Activated CD4-positive, alpha-beta T cell treated with anti-CD3 and anti-CD28 coated beads, Interleukin-2, Interleukin-4, amounts not matched to agents 100 ng/mL and 50 ng/mL, durations not matched to agents 16 hours and 8 hours (primary cell): ENCODE results near the gene TULP4.
A peak's percentile ranks its signal among the peaks of the same experiment; 100 is the strongest.
"Not testable (repeated sequence)": the region's sequence is repeated elsewhere in the genome, so short reads cannot be mapped to it uniquely, and the experiment has no call there.

Source experiments
- DNase-seq: peaks from one replicate; pipeline ENCODE4 v3.0.0-alpha.2; 2020; ENCODE audit warnings: low spot score

The TULP4 gene

DNA sequence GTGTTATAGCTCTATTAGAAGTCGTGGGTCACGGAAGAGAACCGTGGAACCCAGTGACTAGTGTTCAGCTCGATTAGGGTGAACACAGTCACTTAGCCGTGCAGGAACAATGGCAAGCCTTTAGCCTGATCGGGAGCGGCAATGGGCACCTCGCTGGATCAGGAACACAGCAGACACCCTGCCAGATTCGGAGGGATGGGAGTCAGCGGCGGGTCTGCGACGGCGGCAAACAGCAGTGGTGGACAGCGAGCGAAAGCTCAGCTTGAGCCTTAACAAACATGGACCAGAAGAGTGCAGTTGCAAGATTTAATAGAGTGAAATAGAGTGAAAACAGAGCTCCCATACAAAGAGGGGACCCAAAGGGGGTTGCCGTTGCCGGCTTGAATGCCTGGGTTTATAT is 157.8 kb downstream of the TULP4 start:
- not testable (repeated sequence) for DNase-seq

DNA sequence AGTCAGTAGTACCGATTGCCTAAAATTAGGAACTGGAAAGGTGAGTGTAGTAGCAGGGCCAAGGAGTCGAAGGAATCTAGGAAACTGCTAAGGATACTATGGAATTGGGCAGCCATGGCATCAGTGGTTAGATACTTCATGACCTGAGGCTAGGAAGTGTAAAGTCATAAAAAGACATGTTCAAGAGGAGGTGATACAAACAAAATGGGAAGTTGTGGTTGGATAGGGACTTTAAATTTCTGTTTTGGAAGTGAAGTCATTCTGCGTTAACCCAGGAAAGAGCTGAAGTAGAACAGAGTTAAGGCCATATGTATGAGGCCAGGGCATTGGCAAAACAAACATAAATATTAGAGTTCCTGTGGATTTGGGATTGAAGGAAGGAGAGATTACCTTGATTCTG is 159.1 kb downstream of the TULP4 start:
- DNase-seq, result no peak

DNA sequence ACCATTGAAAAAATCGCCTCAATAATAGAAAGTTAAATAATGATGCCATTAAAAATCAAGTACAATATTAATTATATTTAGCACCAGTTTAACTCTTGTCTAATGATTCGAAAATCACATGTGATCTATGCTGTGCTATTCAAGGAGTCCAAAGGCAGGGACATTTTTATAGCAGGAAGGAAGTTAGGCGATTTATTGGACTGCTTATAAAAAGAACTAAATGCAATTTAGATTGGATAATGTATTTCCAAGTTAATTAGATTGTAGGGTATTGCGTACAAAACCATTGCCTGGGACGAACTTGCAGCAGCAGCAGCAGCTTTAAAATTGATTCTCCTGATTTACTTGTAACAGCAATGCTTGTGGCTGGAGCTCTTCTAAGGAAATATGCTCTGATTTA is 160.2 kb downstream of the TULP4 start:
- no peak for DNase-seq

DNA sequence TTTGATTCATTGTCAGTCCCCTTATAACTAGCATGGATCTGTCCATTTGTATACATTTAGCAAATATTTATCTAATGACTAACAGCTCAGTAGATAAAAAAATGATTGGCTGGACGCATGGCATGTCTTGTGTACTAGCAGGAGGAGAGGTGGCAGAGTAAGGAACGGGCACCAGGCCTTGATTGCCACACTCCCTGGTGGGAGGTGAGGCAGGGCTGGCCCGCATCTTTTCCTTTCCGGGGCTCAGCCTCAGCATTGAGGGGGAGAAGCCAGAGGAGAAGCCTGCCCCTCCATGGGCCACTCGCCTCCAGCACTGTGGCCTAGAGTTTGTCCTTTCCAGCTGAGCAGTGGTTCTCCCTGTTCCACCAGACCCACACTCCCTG is 162.7 kb downstream of the TULP4 start:
- DNase-seq, result no peak

DNA sequence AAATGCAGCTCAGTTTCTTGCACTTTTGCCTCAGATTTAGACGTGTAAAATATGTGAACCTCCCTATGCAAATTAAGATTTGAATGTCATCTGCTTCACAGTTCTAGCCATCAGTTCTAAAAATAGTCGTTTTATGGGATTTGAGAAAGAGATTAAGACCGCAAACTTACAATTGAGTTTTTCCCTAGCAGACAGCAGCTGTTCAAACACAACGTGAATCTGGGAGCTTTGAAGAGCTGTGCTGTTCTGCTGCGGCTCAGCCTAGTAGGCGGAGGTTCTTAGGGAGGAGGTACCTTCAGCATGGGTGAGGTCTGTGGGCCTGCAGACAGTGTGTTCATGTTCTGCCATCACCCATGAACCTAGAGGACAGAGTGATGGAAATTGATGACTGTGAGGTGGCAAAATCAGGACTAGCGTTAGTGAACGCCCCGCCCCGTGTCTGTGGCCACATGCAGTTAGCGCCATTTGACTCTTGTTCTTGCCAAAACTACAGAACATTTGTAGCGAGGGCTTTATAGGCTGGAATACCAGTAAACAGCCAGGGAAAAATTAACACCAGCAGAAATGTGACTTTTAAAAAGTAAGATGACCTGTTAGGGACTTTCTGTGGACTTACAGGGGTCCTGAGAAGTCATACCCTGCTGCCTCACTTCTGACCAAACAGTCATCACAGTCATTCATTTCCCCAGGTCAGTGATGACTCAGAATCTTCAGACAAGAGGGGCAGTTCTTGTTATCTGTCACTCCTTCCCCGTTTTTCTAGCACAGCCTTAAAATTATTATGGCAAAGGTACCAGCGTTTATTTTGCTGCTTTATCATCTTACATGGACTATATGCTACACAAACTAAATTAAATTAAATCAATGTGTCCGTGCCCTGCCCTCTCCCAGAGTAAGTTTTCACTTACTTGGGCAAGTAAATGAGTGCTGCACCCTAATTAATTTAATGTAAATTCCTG is 163.4 kb downstream of the TULP4 start:
- DNase-seq, result peak; percentile 24

DNA sequence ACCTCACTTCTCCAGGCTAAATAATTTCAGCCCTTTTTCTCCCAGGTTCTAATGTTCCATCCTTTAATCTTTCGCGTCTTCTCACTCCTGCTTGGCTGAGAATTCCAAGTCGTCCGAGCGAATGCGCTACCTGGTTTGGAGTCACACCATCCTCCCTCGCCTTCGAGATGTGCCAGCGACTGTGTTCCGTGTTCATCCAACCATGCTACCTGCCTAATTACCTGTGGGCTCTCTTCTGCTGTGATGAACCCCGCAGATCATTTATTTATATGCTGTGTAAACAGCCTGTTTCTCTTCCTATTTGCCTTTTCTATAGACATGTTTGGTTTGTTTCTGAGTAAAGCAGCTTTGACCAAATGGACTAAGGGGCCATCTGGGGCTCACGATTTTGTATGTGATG is 164.1 kb downstream of the TULP4 start:
- DNase-seq, result no peak

DNA sequence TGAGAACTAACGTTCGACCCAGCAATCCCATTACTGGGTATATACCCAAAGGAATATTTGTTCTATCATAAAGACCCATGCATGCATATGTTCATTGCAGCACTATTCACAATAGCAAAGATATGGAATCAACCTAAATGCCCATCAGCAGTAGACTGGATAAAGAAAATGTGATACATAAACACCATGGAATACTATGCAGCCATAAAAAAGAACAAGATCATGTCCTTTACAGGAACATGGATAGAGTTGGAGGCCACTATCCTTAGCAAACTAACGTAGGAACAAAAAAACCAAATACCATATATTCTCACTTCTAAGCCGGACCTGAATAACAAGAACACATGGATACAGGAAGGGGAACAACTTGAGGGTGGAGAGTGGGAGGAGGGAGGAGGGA is 165.5 kb downstream of the TULP4 start:
- DNase-seq, result not testable (repeated sequence)

DNA sequence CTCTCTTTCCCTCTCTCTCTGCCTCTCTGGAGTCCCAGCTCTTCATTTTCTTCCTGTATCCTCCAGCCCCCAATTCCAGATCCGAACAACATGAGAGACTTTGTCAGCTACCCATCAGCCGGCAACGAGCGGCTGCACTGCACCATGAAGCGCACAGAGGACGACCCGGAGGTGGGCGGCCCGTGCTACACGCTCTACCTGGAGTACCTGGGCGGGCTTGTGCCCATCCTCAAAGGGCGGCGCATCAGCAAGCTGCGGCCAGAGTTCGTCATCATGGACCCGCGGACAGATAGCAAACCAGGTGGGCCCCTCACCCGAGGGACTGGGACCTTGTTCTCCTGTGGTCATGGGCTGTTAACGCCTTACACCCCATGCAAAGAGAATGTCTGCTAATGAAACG is 168.7 kb downstream of the TULP4 start:
- DNase-seq, result no peak

DNA sequence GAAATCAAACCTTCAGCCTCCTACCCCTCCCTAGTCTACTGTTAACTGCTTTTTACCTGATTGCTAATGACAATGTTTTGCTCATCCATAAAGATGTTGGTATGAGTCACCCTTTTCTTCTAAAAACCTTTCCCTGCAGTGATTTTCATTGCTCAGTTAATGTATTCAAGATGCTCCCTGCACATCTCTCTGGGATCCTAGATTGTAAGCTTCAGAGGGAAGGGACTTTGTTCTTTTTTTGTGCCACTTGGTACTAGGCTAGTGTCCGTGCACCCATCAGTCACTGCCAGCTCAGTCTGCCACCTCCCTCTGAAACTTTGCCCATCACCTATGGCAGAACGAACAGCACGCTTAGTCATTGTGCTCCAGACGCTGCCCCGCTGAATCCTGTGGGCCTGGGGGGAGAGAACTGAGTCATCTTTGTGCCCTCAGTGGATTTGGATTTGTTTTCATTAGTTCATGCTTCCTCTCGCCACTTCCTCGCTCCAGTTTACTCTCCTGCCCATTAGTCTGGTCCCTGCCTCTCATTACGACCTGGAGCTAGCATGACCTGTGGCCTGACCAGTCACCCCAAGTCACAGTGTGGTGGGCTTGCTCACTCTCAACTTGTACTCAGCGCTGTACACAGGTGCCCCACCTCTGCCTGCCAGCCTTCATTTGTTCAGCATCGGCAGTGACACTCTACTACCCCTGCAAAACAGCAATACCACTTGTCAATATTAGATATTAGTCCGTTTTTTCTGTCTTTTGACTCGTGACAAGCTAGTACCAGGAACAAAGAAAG is 169.6 kb downstream of the TULP4 start:
- DNase-seq, result peak; percentile 49

DNA sequence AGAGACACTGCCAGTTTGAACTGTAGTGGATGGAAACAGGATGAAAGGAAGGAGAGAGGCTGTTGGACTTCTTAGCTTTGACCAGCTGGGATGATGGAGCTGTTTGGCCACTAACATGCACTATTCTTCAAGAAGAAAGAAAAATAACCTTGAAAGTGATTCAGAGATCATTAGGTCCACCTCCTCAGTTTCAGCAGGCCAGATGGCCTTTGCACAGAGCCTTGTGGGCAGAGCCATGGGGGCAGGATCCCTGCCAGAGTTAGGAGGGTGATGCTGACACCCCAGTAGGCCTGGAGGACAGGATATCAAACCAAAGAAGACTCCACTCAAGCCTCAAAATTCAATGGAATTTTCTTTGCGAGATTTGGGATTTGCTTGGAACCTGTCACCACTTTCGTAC is 173.2 kb downstream of the TULP4 start:
- DNase-seq, result no peak

DNA sequence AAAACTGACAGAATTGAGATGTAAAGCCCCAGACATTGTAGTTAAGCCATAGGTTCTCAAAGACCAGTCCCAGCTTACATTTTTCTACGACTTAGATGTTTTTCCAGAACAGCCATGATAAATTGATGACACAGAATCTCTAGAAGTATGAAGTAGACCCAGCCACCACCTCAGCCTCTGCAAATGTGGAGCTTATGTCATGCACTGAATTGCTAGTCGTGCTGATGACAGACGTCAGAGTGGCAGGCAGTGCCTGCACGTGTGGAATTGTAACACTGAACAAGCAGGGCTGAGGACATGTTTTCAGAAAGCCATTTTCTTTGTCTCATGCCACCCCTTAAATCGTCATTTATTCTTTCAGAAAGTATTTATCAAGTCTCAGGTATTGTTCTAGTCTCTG is 175.2 kb downstream of the TULP4 start:
- DNase-seq, result no peak

DNA sequence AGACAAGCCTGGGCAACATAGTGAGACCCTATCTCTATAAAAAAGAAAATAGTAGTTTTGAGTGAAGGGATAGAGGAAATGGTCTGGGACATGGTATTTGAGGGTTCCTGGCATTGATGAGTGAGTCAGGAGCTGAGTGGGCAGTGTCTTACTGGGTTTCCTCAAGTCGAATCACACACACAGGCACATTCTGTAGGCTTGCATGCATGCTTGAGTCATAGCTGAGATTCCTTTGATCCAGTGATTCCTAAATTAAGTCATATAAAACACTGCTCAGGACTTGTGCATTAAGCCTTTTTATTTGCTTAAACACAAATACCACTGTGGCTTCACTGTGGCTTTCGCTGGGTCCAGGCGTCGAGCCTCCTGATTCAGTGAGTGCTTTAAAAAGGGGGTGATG is 175.8 kb downstream of the TULP4 start:
- DNase-seq, result no peak

DNA sequence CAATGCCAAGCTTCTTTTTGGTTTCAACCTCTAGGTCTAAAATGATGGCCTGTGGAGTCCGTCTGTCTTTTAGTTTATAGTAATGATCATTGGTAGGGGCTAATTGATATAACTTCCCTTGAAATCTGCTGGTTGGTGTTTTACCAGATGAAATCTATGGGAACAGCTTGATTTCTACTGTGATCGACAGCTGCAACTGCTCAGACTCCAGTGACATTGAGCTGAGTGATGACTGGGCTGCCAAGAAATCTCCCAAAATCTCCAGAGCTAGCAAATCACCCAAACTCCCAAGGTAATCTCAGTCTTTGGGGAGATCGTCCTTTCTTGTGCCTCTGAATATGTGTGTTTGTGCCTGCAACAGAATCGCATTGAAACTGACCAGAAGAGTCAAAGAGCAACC is 177.2 kb downstream of the TULP4 start:
- DNase-seq, result no peak

DNA sequence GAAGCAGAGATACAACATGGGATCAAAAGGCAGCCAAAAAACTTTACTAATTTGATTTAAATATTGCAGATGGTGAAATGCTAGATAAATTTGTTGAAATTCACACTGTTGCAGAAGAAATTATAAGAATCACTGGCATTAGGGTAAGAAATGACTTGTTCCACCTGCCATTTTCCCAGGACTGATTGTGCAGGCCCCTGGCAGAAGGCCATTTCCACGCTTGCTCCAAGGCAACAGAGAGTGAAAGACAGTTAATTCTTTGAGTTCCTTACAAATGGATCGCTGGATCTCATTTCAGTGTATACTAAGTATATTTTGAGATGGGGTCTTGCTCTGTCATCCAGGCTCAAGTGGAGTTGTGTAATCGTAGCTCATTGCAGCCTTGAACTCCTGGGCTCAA is 180.6 kb downstream of the TULP4 start:
- DNase-seq, result no peak

DNA sequence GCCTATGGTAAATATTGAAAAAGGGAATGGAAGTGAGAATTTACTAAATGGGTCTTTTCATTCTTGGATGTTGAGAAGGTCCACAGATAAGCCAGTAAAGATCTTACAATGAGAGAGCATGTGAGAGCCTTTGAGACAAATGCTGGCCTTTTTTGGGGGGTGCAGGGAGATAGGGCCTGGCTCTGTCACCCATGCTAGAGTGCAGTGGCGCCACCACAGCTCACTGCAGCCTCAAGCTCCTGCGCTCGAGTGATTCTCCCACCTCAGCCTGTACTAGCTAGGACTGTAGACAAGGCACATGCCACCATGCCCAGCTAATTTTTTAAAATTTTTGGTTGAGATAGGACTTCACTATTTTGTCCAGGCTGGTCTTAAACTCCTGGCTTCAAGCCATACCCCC is 184.4 kb downstream of the TULP4 start:
- DNase-seq, result no peak

DNA sequence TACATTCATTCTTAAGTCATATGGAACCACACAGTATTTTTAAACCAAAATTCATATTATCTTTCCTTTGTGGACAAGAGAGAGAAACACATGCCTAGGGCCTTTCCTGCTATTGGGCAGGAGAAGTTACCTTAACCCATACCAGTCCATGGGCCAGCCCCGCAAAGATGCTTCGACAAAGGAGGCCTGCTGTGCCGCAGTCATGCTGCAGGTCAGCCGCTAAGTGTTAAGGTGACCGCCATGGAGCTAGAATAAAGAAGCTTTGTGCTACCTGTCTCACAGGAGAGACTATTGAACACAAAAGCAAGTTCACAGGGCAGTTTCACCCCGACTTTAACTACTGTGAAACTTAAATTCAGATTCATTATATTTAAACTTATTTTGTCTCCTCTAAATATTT is 185.4 kb downstream of the TULP4 start:
- DNase-seq, result no peak

DNA sequence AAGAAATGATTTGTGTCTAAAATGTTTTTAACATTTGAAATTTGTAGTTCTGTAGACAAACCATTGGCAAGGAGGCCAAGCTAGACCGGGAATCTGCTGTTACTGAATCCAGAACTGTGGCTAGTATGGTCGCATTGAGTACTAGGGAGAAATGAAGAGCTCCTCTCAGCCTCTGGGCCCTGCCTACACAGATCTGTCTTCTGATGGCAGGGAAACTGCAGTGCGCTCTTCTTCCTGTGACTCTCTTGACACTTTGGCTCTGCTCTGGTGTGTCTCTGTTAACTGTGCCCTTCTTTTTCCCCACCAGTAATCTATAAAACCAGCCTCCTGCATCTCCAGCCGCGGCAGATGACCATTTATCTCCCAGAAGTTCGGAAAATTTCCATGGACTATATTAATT is 186.1 kb downstream of the TULP4 start:
- DNase-seq, result no peak

DNA sequence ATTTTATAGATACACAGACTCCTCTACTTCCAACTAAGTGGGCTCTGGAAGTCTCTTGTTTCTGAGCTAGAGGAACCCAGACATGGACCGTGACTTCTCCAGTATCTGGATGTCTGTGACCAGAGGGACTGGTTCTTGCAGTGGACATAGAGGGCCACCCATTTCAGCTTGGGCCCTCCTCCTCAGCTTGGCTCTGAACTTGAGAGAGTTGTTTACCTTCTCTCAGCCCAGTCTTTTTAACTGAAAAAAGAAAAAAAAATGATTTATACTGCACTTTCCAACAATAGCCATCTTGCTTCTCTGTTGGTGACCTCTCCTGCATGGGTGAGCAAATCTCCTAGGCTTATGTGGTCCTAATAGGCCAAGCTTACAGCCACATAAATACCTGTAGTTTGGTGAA is 187.3 kb downstream of the TULP4 start:
- no peak for DNase-seq

DNA sequence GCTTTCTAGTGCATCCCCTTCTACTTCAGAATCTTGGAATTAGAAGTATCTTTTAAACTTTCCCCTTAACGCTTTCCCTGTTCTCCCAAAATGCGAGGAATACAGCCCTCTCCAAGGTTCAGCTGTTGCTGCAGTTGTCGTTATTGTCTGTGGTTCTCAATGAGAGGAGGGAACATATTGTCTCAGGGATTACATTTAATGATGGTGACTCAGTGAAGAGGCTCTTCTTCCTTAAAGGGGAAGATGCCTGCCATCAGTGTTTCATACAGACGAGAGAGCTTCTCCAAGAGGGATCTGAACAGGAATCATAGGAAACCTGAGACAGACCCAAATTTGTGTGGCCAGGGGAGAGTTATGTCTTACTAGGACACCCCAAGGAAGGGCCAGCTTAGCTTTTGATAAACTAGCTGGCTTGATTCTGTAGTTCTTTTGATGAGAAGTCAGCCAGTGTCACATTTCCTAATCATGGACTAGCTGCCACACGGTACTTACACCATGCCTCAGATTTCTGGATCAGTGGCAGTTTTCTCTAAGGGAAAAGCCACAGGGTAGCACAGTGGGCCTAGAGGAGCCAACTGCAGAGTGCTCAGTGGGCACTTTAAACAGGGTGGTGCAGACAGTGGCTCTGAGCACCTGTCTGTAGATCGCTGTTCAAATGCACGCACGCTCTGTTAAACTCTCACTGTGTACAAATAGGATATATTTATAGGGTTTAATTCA is 187.9 kb downstream of the TULP4 start:
- DNase-seq, result no peak

DNA sequence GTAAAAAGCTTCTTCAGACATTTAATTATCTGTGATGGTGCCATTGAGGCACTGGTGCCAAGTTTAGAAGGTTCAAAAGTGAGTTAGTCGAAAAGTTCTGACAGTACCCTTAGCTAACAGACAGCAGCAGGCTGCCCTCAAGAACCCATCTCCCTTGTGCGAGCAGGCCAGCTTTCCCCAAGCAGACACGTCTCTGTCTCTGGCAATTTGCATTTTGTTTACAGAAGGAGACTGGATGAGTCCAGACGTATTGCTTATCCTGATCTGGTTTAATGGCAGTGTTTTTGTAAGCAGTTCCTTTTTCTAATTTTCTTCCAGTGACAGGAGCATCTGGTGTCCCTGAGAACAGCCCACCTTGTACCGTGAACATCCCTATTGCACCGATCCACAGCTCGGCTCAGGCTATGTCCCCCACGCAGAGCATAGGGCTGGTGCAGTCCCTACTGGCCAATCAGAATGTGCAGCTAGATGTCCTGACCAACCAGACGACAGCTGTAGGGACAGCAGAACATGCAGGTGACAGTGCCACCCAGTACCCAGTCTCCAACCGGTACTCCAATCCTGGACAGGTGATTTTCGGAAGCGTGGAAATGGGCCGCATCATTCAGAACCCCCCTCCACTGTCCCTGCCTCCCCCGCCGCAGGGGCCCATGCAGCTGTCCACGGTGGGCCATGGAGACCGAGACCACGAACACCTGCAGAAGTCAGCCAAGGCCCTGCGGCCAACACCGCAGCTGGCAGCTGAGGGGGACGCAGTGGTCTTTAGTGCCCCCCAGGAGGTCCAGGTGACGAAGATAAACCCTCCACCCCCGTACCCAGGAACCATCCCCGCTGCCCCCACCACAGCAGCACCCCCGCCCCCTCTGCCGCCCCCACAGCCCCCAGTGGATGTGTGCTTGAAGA is 189.3 kb downstream of the TULP4 start:
- DNase-seq, result no peak

DNA sequence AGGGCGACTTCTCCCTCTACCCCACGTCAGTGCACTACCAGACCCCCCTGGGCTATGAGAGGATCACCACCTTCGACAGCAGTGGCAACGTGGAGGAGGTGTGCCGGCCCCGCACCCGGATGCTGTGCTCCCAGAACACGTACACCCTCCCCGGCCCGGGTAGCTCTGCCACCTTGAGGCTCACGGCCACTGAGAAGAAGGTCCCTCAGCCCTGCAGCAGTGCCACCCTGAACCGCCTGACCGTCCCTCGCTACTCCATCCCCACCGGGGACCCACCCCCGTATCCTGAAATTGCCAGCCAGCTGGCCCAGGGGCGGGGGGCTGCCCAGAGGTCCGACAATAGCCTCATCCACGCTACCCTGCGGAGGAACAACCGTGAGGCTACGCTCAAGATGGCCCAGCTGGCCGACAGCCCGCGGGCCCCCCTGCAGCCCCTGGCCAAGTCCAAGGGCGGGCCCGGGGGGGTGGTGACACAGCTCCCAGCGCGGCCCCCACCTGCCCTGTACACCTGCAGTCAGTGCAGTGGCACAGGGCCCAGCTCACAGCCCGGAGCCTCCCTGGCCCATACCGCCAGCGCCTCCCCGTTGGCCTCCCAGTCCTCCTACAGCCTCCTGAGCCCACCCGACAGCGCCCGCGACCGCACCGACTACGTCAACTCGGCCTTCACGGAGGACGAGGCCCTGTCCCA is 190.1 kb downstream of the TULP4 start:
- no peak for DNase-seq
